ENCODE measurements around the gene PCLO. TPM values are rescaled to one million over a fixed set of nuclear protein-coding genes. Genes with fewer than 3 reads are reported as not detected.

The PCLO gene
- total and polyA plus RNA-seq, 2 of the 8 experiments (the other 6 are each of a cell fraction or from before 2014, with no cell fraction given) = 1.5 to 3.2 TPM

DNA sequence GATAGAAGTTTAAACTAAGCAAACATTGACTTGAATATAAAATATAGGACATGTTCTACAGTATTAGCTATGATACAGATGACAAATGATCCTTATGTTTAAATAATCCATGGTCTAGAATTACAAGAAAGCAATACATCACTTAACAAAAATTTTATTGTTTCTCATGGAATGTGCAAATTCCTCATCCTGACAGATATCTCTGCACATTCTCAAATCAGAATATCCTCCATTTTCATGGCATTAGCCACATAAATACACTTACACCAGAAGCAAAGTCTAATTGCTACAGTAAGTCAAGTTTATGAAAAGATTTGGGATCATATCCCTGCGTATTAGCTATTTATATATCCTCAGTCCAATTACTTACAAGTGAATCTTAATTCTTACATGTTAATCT, 57.6 kb downstream of the PCLO start:
- CTCF ChIA-PET (ENCODE audit: partially characterized antibody) = no interaction called here
- 86% methylated on average over 1 of the region's 1 CpG; no CpG with 5 or more reads in 1 of the 2 experiments for WGBS, 2 experiments (ENCODE audit: extremely low coverage in 1 of 2, insufficient coverage in 1 of 2, insufficient read length in 1 of 2, insufficient replicate concordance in 2 of 2, low coverage in 1 of 2, low lambda C conversion rate in 2 of 2, missing lambda C conversion rate in 1 of 2)

More for the DNA sequence above, 57.6 kb downstream of the PCLO start:
- Histone ChIP-seq H3K18ac (ENCODE audit: extremely low read depth, low read length) (no peak overlapping the region), H2AK5ac (ENCODE audit: low read depth, low read length) (no peak overlapping the region), H2AFZ (ENCODE audit: low read length) (no peak overlapping the region), H3K4me1 (replicated peaks in 1 of 4; ENCODE audit: control insufficient read depth in 3 of 4, insufficient read depth in 4 of 4, low read length in 3 of 4) (no peaks in the 10 kb centered on the region), H2BK12ac (ENCODE audit: low read depth, low read length) (no peak overlapping the region), H3K4ac (replicated peaks; ENCODE audit: insufficient read length, low read depth, low read length) (no peak overlapping the region), H3K4me3 (ENCODE audit: extremely low read depth in 1 of 4, insufficient read depth in 2 of 4, low read depth in 3 of 4, low read length in 4 of 4) (no peak overlapping the region), H2BK5ac (ENCODE audit: low read depth, low read length) (no peak overlapping the region), H4K91ac (replicated peaks; ENCODE audit: insufficient read length, low read length) (no peak overlapping the region), H2BK120ac (replicated peaks; ENCODE audit: low read depth, low read length) (no peak overlapping the region), H3K14ac (ENCODE audit: insufficient read length) (no peak overlapping the region), H3K23me2 (ENCODE audit: low read depth, low read length) (no peaks in the 10 kb centered on the region), H2BK15ac (ENCODE audit: low read length) (no peak overlapping the region), H4K20me1 (replicated peaks in 1 of 2; ENCODE audit: control insufficient read depth in 1 of 2, insufficient read depth in 2 of 2, low read length in 2 of 2) (no peaks in the 10 kb centered on the region), H3K9me3 (ENCODE audit: insufficient read depth in 2 of 2, low read depth in 1 of 2, low read length in 1 of 2) (no peaks in the 10 kb centered on the region), H3K36me3 (ENCODE audit: control insufficient read depth in 2 of 4, insufficient read depth in 4 of 4, low read length in 3 of 4) (no peaks in the 10 kb centered on the region), H3K9ac (replicated peaks in 1 of 4; ENCODE audit: extremely low read depth in 1 of 4, low read depth in 3 of 4, low read length in 3 of 4) (no peak overlapping the region), H3K79me2 (ENCODE audit: control insufficient read depth in 1 of 2, insufficient read depth in 2 of 2, low read length in 2 of 2) (no peaks in the 10 kb centered on the region), H2BK20ac (ENCODE audit: low read length) (no peak overlapping the region), H3K79me1 (ENCODE audit: low read depth, low read length) (no peaks in the 10 kb centered on the region), H3K27ac (ENCODE audit: low read depth, low read length) (no peak overlapping the region), H3K4me2 (ENCODE audit: insufficient read depth in 1 of 2, low read depth in 2 of 2, low read length in 2 of 2) (no peak overlapping the region), H3K56ac (replicated peaks; ENCODE audit: insufficient read length, low read depth, low read length) (no peak overlapping the region), H4K5ac (ENCODE audit: insufficient read length, low read depth, low read length) (no peak overlapping the region), H3K27me3 (replicated peaks in 1 of 4; ENCODE audit: control insufficient read depth in 3 of 4, extremely low read depth in 1 of 4, insufficient read depth in 3 of 4, low read length in 3 of 4) (no peaks in the 10 kb centered on the region), H3K23ac (ENCODE audit: insufficient read length) (no peak overlapping the region), H4K8ac (ENCODE audit: extremely low read depth, insufficient read depth, low read length) (no peak overlapping the region)
- POLR2A ChIA-PET (ENCODE audit: partially characterized antibody) = no interaction called here
- no peak for FAIRE-seq
- DNase-seq (ENCODE audit: low read depth in 1 of 2, low spot score in 2 of 2) = no peak
- TF ChIP-seq KDM5A (IDR thresholded peaks at IDR 0.05; ENCODE audit: low read length) = no peak
